K562 (cell line): ENCODE measurements around the gene TCF20.

Source experiments
- ATF3 ChIP-seq, 2 experiments: fragments of 450-650 bp in 1 of 2; sonication (generic) in 1 of 2; formaldehyde crosslinking in 1 of 2; IDR thresholded peaks in 1 of 2; conservative IDR thresholded peaks in 1 of 2; 2 replicates each; pipeline versions ENCODE4 v1.6.1 to v1.8.1; 2016 to 2023; ENCODE audit warnings: mild to moderate bottlenecking in 2 of 2, moderate library complexity in 2 of 2, inconsistent platforms in 1 of 2, missing genetic modification reagents in 1 of 2
- CREB5 ChIP-seq: fragments of 250-450 bp; sonication (Bioruptor Pico); IDR thresholded peaks from 2 replicates; pipeline ENCODE4 v1.5.0; 2020; ENCODE audit warnings: mild to moderate bottlenecking
- CTCF ChIP-seq, 3 experiments: IDR thresholded peaks in 2 of 3; conservative IDR thresholded peaks in 1 of 3; 2 replicates each; pipeline ENCODE4 v1.5.1; 2011 to 2012; ENCODE audit warnings: low read length in 3 of 3, mild to moderate bottlenecking in 3 of 3, control low read depth in 2 of 3, improper control_type of control experiment in 1 of 3, inconsistent platforms in 1 of 3, low read depth in 1 of 3, mixed read lengths in 1 of 3, moderate library complexity in 1 of 3; ENCODE audit not compliant: insufficient read depth in 2 of 3
- FOXO4 ChIP-seq: fragments of 450-650 bp; formaldehyde crosslinking; IDR thresholded peaks from 2 replicates; pipeline ENCODE4 v1.4.0; 2020; ENCODE audit warnings: mild to moderate bottlenecking, moderate library complexity
- YY1 ChIP-seq, 3 experiments: IDR thresholded peaks; 2 replicates each; pipeline ENCODE4 v1.6.1; 2011; ENCODE audit warnings: low read length in 2 of 3, mild to moderate bottlenecking in 2 of 3, moderate library complexity in 2 of 3, borderline replicate concordance in 1 of 3, control low read depth in 1 of 3, low read depth in 1 of 3; ENCODE audit not compliant: insufficient read depth in 3 of 3, insufficient replicate concordance in 2 of 3, control insufficient read depth in 1 of 3, insufficient read length in 1 of 3; ENCODE audit errors: extremely low read depth in 1 of 3
- ZBTB33 ChIP-seq: sonication (generic); formaldehyde crosslinking; IDR thresholded peaks from 2 replicates; pipeline ENCODE4 v1.8.1; 2023; ENCODE audit warnings: mild to moderate bottlenecking, missing genetic modification reagents

- no peak for TF ChIP-seq FOXO4 (CRISPR knock-in tag)
- no peak for TF ChIP-seq CTCF (IDR thresholded peaks at IDR 0.05 in 2 of 3, conservative IDR thresholded peaks at IDR 0.05 in 1 of 3; ENCODE audit: insufficient read depth in 2 of 3, low read depth in 1 of 3, low read length in 3 of 3)
- no peak for TF ChIP-seq ZBTB33 (CRISPR knock-in tag)
- TF ChIP-seq ATF3 (IDR thresholded peaks at IDR 0.05), result no peak
- TF ChIP-seq ATF3 (CRISPR knock-in tag; conservative IDR thresholded peaks at IDR 0.05), result no peak
- TF ChIP-seq CREB5, result no peak
- no peak for TF ChIP-seq YY1 (IDR thresholded peaks at IDR 0.05; ENCODE audit: borderline replicate concordance in 1 of 3, control insufficient read depth in 1 of 3, extremely low read depth in 1 of 3, insufficient read depth in 3 of 3, insufficient read length in 1 of 3, insufficient replicate concordance in 2 of 3, low read depth in 1 of 3, low read length in 2 of 3)
Observed at GRCh38 chr22:42301077-42301741, 30.8 kb upstream of the TCF20 start.
